ENCODE data around the gene DPRX. TPM values are rescaled to one million over a fixed set of nuclear protein-coding genes. Genes with fewer than 3 reads are reported as not detected.

The DPRX gene
- polyA plus RNA-seq, 1 donor (not counting 4 experiments of a cell fraction or from before 2014, with no cell fraction given), result not detected

- FAIRE-seq (no peak), DNase-seq (ENCODE audit: low read depth, low spot score) (peak; percentile 75)
- H3K9ac ChIP-seq (ENCODE audit: control insufficient read depth, extremely low read depth, insufficient read depth, low read length), result no peak overlapping the region
- H3K4me1 ChIP-seq (ENCODE audit: control insufficient read depth, extremely low read depth, insufficient read depth, low read length), result peaks cover 3% of the 10 kb centered on the region
- no peaks in the 10 kb centered on the region for H3K27me3 ChIP-seq (ENCODE audit: control insufficient read depth, extremely low read depth, insufficient read depth, low read length)
- H3K79me2 ChIP-seq (ENCODE audit: control insufficient read depth, insufficient read depth, low read length), result no peaks in the 10 kb centered on the region
- no peaks in the 10 kb centered on the region for H4K20me1 ChIP-seq (ENCODE audit: control insufficient read depth, extremely low read depth, insufficient read depth, low read length)
- H3K36me3 ChIP-seq (ENCODE audit: control insufficient read depth in 2 of 2, extremely low read depth in 1 of 2, insufficient read depth in 2 of 2, low read length in 2 of 2), result no peaks in the 10 kb centered on the region
- dilution Hi-C loops (cut with MboI; ENCODE audit: extremely low pct_ligation_motif_present, low sequenced_read_pairs), result no loop called here
- TF ChIP-seq EZH2 (IDR thresholded peaks at IDR 0.05; ENCODE audit: low read length), result no peak
- no peak for TF ChIP-seq CTCF (optimal IDR thresholded peaks at IDR 0.05 in 1 of 3, IDR thresholded peaks at IDR 0.05 in 1 of 3, conservative IDR thresholded peaks at IDR 0.05 in 1 of 3; ENCODE audit: extremely low read depth in 1 of 3, insufficient read depth in 2 of 3, low read length in 3 of 3)
- peaks cover 10% of the 10 kb centered on the region for H3K9me3 ChIP-seq (ENCODE audit: control insufficient read depth, low read depth, low read length)
- no peak overlapping the region for H2AFZ ChIP-seq (ENCODE audit: control insufficient read depth, low read length)
- no peak overlapping the region for H3K27ac ChIP-seq (ENCODE audit: control insufficient read depth, insufficient read depth, low read length)
- no peaks in the 10 kb centered on the region for H3K9me1 ChIP-seq (ENCODE audit: control insufficient read depth, extremely low read depth, insufficient read depth, low read length)
- H3K4me3 ChIP-seq (ENCODE audit: control insufficient read depth in 2 of 3, extremely low read depth in 1 of 3, insufficient read depth in 2 of 3, low read depth in 1 of 3, low read length in 3 of 3), result no peak overlapping the region
- H3K4me2 ChIP-seq (ENCODE audit: control insufficient read depth, extremely low read depth, insufficient read depth, low read depth, low read length), result peak overlapping the region; percentile 37
Measured at GRCh38 chr19:53597023-53597422, 34.8 kb upstream of the DPRX start.

- Histone ChIP-seq H3K27me3 (ENCODE audit: control insufficient read depth, extremely low read depth, insufficient read depth, low read length) (no peaks in the 10 kb centered on the region), H3K4me2 (ENCODE audit: control insufficient read depth, extremely low read depth, insufficient read depth, low read depth, low read length) (no peak overlapping the region), H3K9me1 (ENCODE audit: control insufficient read depth, extremely low read depth, insufficient read depth, low read length) (no peaks in the 10 kb centered on the region), H3K4me3 (ENCODE audit: control insufficient read depth in 2 of 3, extremely low read depth in 1 of 3, insufficient read depth in 2 of 3, low read depth in 1 of 3, low read length in 3 of 3) (no peak overlapping the region), H3K27ac (ENCODE audit: control insufficient read depth, insufficient read depth, low read length) (no peak overlapping the region), H3K36me3 (ENCODE audit: control insufficient read depth in 2 of 2, extremely low read depth in 1 of 2, insufficient read depth in 2 of 2, low read length in 2 of 2) (no peaks in the 10 kb centered on the region), H3K79me2 (ENCODE audit: control insufficient read depth, insufficient read depth, low read length) (no peaks in the 10 kb centered on the region), H3K9ac (ENCODE audit: control insufficient read depth, extremely low read depth, insufficient read depth, low read length) (no peak overlapping the region), H2AFZ (ENCODE audit: control insufficient read depth, low read length) (peak overlapping the region; percentile 33), H3K4me1 (ENCODE audit: control insufficient read depth, extremely low read depth, insufficient read depth, low read length) (peaks cover 3% of the 10 kb centered on the region), H4K20me1 (ENCODE audit: control insufficient read depth, extremely low read depth, insufficient read depth, low read length) (no peaks in the 10 kb centered on the region), H3K9me3 (ENCODE audit: control insufficient read depth, low read depth, low read length) (peaks cover 13% of the 10 kb centered on the region)
- DNase-seq (ENCODE audit: low read depth, low spot score) (no peak), FAIRE-seq (no peak)
- no peak for TF ChIP-seq EZH2 (IDR thresholded peaks at IDR 0.05; ENCODE audit: low read length)
- TF ChIP-seq CTCF (optimal IDR thresholded peaks at IDR 0.05 in 1 of 3, IDR thresholded peaks at IDR 0.05 in 1 of 3, conservative IDR thresholded peaks at IDR 0.05 in 1 of 3; ENCODE audit: extremely low read depth in 1 of 3, insufficient read depth in 2 of 3, low read length in 3 of 3), result no peak
- dilution Hi-C loops (cut with MboI; ENCODE audit: extremely low pct_ligation_motif_present, low sequenced_read_pairs), result no loop called here
Measured at GRCh38 chr19:53598361-53598760, 33.4 kb upstream of the DPRX start.
